Measurements from ENCODE around the gene TENM4.
"Not testable (repeated sequence)": the region's sequence is repeated elsewhere in the genome, so short reads cannot be mapped to it uniquely, and the experiment has no call there.

TENM4 gene

DNA sequence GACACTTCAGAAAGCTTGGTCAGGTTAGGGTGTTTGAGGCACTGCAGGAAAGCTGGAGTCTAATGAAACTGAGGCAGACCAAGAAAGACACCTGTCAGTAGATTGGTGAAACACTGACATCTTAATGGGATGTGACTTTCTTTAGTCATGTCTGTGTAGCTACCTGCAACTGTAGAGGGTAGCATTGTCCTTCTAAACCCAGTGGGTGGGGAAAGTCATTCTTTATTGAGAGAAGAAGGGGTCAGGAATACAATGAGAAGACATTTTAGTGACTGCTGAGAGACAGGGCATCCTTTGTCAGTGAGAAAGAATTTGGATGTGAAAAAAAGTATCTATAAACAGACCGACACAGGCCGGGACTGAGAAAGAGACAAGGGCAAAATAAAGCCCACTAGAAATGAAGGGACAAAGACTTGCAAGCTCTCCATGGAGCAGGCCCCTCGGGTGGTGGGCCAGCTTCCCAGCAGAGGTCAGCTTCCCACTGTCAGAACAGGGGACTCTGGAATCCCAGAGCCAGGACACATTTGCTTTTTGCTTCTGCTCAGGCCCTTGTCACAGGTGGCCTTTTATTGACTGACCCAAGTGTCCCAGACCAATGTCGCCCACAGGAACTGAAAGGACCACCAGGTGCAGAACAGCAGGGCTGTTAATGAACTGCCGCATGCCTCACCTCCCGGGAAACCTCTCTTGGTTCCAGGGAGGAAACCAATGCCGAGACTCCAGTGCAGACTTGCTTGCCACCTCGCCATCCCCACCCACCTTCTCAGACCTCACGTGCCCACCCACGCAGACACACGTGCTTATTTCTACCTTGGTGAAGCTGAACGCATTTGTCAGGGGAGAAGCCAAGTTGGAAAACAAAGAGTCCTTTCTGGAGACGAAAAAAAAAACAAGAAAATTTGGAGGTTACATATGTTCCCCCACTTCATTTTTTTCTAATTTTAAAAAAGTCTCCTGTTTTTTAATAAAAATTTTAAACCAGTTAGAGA, 212.8 kb downstream of the TENM4 start:
- in situ Hi-C loops (cut with MboI; ENCODE audit: low pct_unique_long_range_greater_than_20kb, low sequenced_read_pairs, unreplicated experiment) = no loop called here
- no peak for DNase-seq (ENCODE audit: low spot score)
- TF ChIP-seq, protein P1, sequence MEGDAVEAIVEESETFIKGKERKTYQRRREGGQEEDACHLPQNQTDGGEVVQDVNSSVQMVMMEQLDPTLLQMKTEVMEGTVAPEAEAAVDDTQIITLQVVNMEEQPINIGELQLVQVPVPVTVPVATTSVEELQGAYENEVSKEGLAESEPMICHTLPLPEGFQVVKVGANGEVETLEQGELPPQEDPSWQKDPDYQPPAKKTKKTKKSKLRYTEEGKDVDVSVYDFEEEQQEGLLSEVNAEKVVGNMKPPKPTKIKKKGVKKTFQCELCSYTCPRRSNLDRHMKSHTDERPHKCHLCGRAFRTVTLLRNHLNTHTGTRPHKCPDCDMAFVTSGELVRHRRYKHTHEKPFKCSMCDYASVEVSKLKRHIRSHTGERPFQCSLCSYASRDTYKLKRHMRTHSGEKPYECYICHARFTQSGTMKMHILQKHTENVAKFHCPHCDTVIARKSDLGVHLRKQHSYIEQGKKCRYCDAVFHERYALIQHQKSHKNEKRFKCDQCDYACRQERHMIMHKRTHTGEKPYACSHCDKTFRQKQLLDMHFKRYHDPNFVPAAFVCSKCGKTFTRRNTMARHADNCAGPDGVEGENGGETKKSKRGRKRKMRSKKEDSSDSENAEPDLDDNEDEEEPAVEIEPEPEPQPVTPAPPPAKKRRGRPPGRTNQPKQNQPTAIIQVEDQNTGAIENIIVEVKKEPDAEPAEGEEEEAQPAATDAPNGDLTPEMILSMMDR (IDR thresholded peaks at IDR 0.05; ENCODE audit: extremely low read depth, insufficient read depth, missing control alignments) = no peak

DNA sequence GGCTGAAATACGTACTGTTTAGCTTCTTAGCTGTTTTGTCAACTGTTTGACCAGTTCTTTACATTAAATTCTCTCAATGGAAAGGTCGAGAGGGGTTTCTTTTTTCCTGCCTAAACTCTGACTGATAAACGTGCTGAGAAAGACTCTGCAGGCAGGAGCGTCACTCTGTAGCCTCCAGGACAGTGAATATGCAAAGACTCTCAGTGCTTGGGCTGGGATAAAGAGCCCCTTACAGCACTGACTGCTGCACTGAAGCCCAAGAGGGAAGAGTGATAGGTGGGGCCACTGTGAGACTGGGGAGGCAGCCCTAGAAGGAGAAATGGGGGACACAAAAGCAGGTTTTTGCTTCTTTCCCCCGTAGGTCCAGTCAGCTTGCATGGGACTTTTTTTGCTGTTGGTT, 213.5 kb downstream of the TENM4 start:
- TF ChIP-seq, protein P1 (IDR thresholded peaks at IDR 0.05; ENCODE audit: extremely low read depth, insufficient read depth, missing control alignments) = no peak
- no peak for DNase-seq (ENCODE audit: low spot score)
- in situ Hi-C loops (cut with MboI; ENCODE audit: low pct_unique_long_range_greater_than_20kb, low sequenced_read_pairs, unreplicated experiment) = no loop called here

DNA sequence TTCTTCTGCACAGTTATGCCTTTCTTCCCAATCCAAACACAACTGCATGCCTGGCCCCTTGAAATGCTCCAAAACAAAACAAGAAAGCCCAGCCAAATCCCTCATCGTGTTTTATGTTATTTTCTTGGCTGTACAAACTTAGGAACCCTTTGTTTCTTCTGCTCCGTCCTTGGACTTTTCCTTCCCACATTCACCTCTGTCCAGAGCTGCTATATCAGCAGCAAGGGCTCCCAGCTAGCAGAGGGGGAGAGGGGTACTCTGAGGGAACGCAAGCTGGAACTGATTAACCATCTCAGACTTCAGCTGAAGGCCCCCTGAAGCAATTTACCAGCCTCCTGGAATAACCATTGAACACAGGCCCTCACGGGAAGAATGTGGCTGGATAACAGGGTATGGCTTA, 214.7 kb downstream of the TENM4 start:
- in situ Hi-C loops (cut with MboI; ENCODE audit: low pct_unique_long_range_greater_than_20kb, low sequenced_read_pairs, unreplicated experiment) = no loop called here
- DNase-seq (ENCODE audit: low spot score) = no peak
- TF ChIP-seq, protein P1 (IDR thresholded peaks at IDR 0.05; ENCODE audit: extremely low read depth, insufficient read depth, missing control alignments) = no peak

DNA sequence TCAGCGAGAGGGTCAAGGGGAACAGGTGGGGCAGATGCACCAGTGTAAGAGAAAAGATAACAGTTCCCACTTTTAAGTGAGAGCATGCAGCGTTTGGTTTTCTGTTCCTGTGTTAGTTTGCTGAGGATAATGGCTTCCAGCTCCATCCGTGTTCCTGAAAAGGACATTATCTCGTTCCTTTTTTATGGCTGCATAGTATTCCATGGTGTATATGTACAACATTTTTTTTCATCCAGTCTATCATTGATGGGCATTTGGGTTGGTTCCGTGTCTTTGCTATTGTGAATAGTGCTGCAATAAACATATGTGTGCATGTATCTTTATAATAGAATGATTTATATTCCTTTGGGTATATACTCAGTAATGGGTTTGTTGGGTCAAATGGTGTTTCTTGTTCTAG, 218.7 kb downstream of the TENM4 start:
- in situ Hi-C loops (cut with MboI; ENCODE audit: low pct_unique_long_range_greater_than_20kb, low sequenced_read_pairs, unreplicated experiment); DNase-seq (ENCODE audit: low spot score): not testable (repeated sequence)

DNA sequence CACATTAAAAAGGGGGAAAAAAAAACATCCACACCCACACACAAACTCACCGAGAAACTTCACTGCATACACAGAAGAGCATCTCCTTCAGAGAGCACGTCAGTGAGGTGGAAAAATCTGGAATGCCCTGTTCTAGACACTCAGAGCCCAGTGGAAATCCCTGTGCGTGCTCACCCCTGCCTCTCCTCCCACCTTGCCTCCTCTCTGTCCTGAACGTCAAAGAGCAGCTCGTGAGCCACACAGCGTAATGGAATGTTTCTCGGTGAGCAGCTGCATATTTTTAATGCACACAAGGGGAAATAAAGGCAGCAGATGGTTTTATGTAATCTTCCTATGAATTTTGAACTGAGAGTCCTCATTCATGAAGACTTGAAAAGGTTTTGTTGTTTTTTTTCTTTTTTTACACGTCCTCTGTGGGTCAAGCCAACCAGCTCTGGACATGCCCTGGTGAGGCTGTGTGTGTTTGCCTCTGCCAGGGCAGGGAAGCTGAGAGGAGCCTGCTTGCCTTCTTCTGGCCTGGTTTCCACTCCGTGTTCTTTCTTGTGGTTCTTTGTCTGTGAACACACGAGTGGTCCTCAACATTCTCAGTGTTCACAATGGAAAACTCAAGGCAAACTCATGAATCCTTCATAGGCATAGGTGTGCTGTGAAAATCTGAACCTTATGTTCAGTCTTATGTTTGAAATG, 219.2 kb downstream of the TENM4 start:
- DNase-seq (ENCODE audit: low spot score) = no peak
- TF ChIP-seq, protein P1 (IDR thresholded peaks at IDR 0.05; ENCODE audit: extremely low read depth, insufficient read depth, missing control alignments) = no peak
- in situ Hi-C loops (cut with MboI; ENCODE audit: low pct_unique_long_range_greater_than_20kb, low sequenced_read_pairs, unreplicated experiment) = no loop called here

DNA sequence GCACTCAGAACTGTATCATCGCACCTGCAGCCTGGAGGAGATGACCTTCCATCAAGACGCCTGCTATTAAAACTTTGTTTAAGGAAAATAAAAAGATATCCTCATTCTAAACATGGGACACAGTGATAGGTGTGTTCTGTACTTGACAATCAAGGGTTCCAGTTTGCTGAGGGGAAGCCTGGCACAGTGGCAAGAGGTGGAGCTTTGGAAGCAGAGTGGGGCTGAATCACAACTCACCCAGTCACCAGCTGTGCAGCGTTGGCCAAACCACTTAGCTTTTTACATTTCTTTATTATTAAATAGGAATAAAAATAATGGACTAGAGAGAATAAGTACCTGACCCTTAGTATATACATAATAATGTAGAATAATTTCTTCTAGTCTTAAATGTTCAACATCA, 220.7 kb downstream of the TENM4 start:
- TF ChIP-seq, protein P1 (IDR thresholded peaks at IDR 0.05; ENCODE audit: extremely low read depth, insufficient read depth, missing control alignments) = no peak
- in situ Hi-C loops (cut with MboI; ENCODE audit: low pct_unique_long_range_greater_than_20kb, low sequenced_read_pairs, unreplicated experiment) = no loop called here
- no peak for DNase-seq (ENCODE audit: low spot score)
